Ascending aorta (tissue), 2 donors: ENCODE data around the gene GDF11. TPM values are rescaled to one million over a fixed set of nuclear protein-coding genes. Genes with fewer than 3 reads are reported as not detected.

Source experiments
- DNase-seq, 2 donors: peaks; one replicate each; pipeline ENCODE4 v3.0.0-alpha.2; 2019; ENCODE audit warnings: low spot score in 2 of 2
- H3K27ac ChIP-seq, 2 donors: fragments of 200-600 bp; sonication (generic); one replicate each; pipeline ENCODE4 v1.5.1; 2016 to 2017; ENCODE audit warnings: mild to moderate bottlenecking in 1 of 2
- H3K27me3 ChIP-seq: fragments of 200-600 bp; sonication (generic); one replicate; pipeline ENCODE4 v1.5.1; 2017
- H3K36me3 ChIP-seq, 2 donors: fragments of 200-600 bp; sonication (generic); one replicate each; pipeline ENCODE4 v1.5.1; 2016
- H3K4me1 ChIP-seq, 2 donors: fragments of 200-600 bp; sonication (generic); one replicate each; pipeline ENCODE4 v1.5.1; 2016 to 2017; ENCODE audit warnings: mild to moderate bottlenecking in 1 of 2
- H3K4me3 ChIP-seq, 2 donors: fragments of 200-600 bp; sonication (generic); one replicate each; pipeline ENCODE4 v1.5.1; 2016 to 2017; ENCODE audit warnings: mild to moderate bottlenecking in 1 of 2
- H3K9me3 ChIP-seq, 2 donors: fragments of 200-600 bp; sonication (generic); one replicate each; pipeline ENCODE4 v1.5.1; 2016
- intact Hi-C: fragments of 100-400 bp; cut with DNase I; formaldehyde crosslinking; loops from one replicate; pipeline ENCODE4 v1.15.1; 2023
- total RNA-seq: library from RNA; depleted of rRNA; stranded (reverse); fragments of >200 nt; gene quantifications from one replicate; pipeline ENCODE4 v1.1.0, GENCODE V29; 2016
- TF ChIP-seq, protein P1 (sequence below), 3 experiments: fragments of 200-600 bp in 2 of 3; fragments of 450-650 bp in 1 of 3; sonication (generic) in 2 of 3; IDR thresholded peaks; one replicate each; pipeline ENCODE4 v1.5.1; 2016 to 2019; ENCODE audit warnings: antibody characterized with exemption in 3 of 3, mild to moderate bottlenecking in 1 of 3, moderate library complexity in 1 of 3

The GDF11 gene
- total RNA-seq, 1 donor from 2014 or later: 1.6 TPM

GRCh38 chr12:55760663-55761062, 17.7 kb downstream of the GDF11 start:
- Histone ChIP-seq H3K27ac (no peak overlapping the region), H3K27me3 (no peaks in the 10 kb centered on the region), H3K36me3 (peaks cover 42 to 58% of the 10 kb centered on the region in 2 donors), H3K4me3 (no peak overlapping the region), H3K9me3 (no peaks in the 10 kb centered on the region), H3K4me1 (no peaks in the 10 kb centered on the region)
- TF ChIP-seq, protein P1, sequence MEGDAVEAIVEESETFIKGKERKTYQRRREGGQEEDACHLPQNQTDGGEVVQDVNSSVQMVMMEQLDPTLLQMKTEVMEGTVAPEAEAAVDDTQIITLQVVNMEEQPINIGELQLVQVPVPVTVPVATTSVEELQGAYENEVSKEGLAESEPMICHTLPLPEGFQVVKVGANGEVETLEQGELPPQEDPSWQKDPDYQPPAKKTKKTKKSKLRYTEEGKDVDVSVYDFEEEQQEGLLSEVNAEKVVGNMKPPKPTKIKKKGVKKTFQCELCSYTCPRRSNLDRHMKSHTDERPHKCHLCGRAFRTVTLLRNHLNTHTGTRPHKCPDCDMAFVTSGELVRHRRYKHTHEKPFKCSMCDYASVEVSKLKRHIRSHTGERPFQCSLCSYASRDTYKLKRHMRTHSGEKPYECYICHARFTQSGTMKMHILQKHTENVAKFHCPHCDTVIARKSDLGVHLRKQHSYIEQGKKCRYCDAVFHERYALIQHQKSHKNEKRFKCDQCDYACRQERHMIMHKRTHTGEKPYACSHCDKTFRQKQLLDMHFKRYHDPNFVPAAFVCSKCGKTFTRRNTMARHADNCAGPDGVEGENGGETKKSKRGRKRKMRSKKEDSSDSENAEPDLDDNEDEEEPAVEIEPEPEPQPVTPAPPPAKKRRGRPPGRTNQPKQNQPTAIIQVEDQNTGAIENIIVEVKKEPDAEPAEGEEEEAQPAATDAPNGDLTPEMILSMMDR (IDR thresholded peaks at IDR 0.05): no peak
- intact Hi-C loops: no loop called here
- DNase-seq: no peak

- no peak overlapping the region for H3K27ac ChIP-seq
- no peak for DNase-seq
- H3K9me3 ChIP-seq: no peaks in the 10 kb centered on the region
- H3K27me3 ChIP-seq: no peaks in the 10 kb centered on the region
- TF ChIP-seq, protein P1 (IDR thresholded peaks at IDR 0.05): no peak
- H3K36me3 ChIP-seq: peaks cover 36 to 44% of the 10 kb centered on the region in 2 donors
- H3K4me1 ChIP-seq: no peaks in the 10 kb centered on the region
- intact Hi-C loops: no loop called here
- no peak overlapping the region for H3K4me3 ChIP-seq
Observed at GRCh38 chr12:55762646-55763045, 19.7 kb downstream of the GDF11 start.

GRCh38 chr12:55765736-55766290, 22.9 kb downstream of the GDF11 start:
- Histone ChIP-seq H3K9me3 (no peaks in the 10 kb centered on the region), H3K36me3 (peaks cover 15 to 20% of the 10 kb centered on the region in 2 donors), H3K4me3 (no peak overlapping the region), H3K27me3 (no peaks in the 10 kb centered on the region), H3K27ac (no peak overlapping the region), H3K4me1 (no peaks in the 10 kb centered on the region)
- TF ChIP-seq, protein P1 (IDR thresholded peaks at IDR 0.05): no peak
- intact Hi-C loops: no loop called here
- no peak for DNase-seq

DNA sequence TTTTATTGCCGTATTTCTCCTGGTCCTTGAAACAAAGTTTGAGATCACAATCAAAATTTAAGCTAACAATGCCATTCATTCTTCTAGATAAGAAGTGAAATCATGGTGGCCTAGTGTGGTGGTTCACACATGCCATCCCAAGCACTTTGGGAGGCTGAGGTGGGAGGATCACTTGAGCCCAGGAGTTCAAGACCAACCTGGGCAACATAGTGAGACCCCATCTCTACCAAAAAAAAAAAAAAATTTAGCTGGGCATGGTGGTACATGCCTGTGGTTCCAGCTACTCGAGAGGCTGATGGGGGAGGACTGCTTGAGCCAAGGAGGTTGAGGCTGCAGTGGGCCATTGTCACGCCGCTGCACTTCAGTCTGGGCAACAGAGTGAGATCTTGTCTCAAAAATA, 24.2 kb downstream of the GDF11 start:
- intact Hi-C loops: no loop called here
- Histone ChIP-seq H3K27ac (no peak overlapping the region), H3K27me3 (no peaks in the 10 kb centered on the region), H3K36me3 (peaks cover 22 to 28% of the 10 kb centered on the region in 2 donors), H3K4me1 (no peaks in the 10 kb centered on the region), H3K4me3 (no peak overlapping the region), H3K9me3 (no peaks in the 10 kb centered on the region)
- TF ChIP-seq, protein P1 (IDR thresholded peaks at IDR 0.05): no peak
- no peak for DNase-seq

GRCh38 chr12:55771736-55772135, 28.8 kb downstream of the GDF11 start:
- Histone ChIP-seq H3K27ac (no peak overlapping the region), H3K4me3 (no peak overlapping the region), H3K36me3 (peaks cover 16 to 32% of the 10 kb centered on the region in 2 donors), H3K4me1 (no peaks in the 10 kb centered on the region), H3K9me3 (no peaks in the 10 kb centered on the region), H3K27me3 (no peaks in the 10 kb centered on the region)
- TF ChIP-seq, protein P1 (IDR thresholded peaks at IDR 0.05): no peak
- intact Hi-C loops: no loop called here
- DNase-seq: no peak

- H3K9me3 ChIP-seq: no peaks in the 10 kb centered on the region
Observed at GRCh38 chr12:55777856-55778255, 34.9 kb downstream of the GDF11 start.

More at GRCh38 chr12:55777856-55778255, 34.9 kb downstream of the GDF11 start:
- H3K27ac ChIP-seq: no peak overlapping the region
- H3K27me3 ChIP-seq: no peaks in the 10 kb centered on the region
- DNase-seq: no peak
- intact Hi-C loops: no loop called here
- TF ChIP-seq, protein P1 (IDR thresholded peaks at IDR 0.05): no peak
- H3K4me1 ChIP-seq: no peaks in the 10 kb centered on the region
- no peak overlapping the region for H3K4me3 ChIP-seq
- peaks cover 30 to 67% of the 10 kb centered on the region in 2 donors for H3K36me3 ChIP-seq
